ENCODE data around the gene KARS1. TPM values are rescaled to one million over a fixed set of nuclear protein-coding genes. Genes with fewer than 3 reads are reported as not detected.

KARS1 gene
- total RNA-seq, 1 experiment from 2014 or later, result 119 TPM

- no peak for TF ChIP-seq TCF7L2 (IDR thresholded peaks at IDR 0.05; ENCODE audit: low read depth, low read length)
Measured at GRCh38 chr16:75647112-75647491, 363 bp downstream of the KARS1 start (continued).

DNA sequence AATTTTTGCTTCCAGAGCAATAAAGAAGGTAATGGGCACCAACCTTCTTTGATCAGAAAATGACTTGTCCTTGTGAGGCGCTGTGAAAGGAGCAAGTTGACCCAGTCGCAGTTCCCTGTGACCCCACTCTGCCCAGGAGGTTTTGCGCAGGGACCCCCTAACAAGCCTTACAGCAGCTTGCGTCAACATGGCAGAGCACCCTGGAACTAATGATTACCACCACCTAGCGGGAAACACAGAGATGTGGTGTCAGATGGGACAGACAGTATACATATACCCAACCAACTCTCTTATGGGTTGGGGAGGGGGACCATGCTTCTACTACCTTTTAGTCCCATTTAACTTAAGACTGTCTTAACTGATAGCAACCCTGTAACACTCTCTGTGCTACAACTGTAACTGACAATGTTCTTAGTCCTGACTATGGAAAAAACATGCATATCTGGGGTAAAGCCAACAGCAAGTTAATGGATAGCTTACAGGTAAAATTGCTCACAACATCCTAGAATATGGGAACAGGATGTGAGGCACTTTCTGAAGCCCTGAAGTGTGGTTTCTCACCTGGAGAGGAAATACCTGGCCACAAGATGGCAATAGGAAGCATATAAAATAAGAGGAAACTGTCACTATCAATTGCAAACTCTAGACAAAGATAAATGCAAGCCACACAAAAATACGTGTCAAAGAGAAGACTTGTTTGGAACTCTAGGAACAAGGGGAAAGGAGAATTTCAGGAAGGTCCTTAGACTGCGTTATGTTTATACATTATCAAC lies 3.0 kb downstream of the KARS1 start:
- in situ Hi-C loops (cut with HindIII; ENCODE audit: low pct_unique_long_range_greater_than_20kb, low sequenced_read_pairs) (no loop called here), intact Hi-C loops (cut with micrococcal nuclease; ENCODE audit: unreplicated experiment) (loop anchor here (10.0 kb wide), 1 partner anchor 120 kb away; no protein-coding TSS in a partner anchor)
- Histone ChIP-seq H3K27ac (ENCODE audit: low read length) (no peak overlapping the region), H3K4me1 (ENCODE audit: control insufficient read depth, insufficient read depth, low read length) (no peaks in the 10 kb centered on the region), H3K9me3 (ENCODE audit: control insufficient read depth, insufficient read depth, low read depth, low read length) (no peaks in the 10 kb centered on the region), H3K27me3 (ENCODE audit: control insufficient read depth, insufficient read depth, low read length) (no peaks in the 10 kb centered on the region), H3K36me3 (ENCODE audit: control insufficient read depth, insufficient read depth, low read length) (peaks cover 25% of the 10 kb centered on the region), H3K4me3 (ENCODE audit: low read depth in 2 of 2, low read length in 2 of 2) (no peak overlapping the region)
- ChIA-PET POLR2A (interaction anchor here (0.6 kb wide), 1 partner anchor 63 kb away, joined by 13 read pairs; no protein-coding TSS in a partner anchor), CTCF (no interaction called here)
- ATAC-seq (no peak), DNase-seq (ENCODE audit: low read depth, low spot score) (no peak)
- no TSS peak for BruUV-seq (replicated peaks)
- TF ChIP-seq POLR2AphosphoS5 (IDR thresholded peaks at IDR 0.05; ENCODE audit: low read depth, low read length), result no peak
- TF ChIP-seq, protein P1, sequence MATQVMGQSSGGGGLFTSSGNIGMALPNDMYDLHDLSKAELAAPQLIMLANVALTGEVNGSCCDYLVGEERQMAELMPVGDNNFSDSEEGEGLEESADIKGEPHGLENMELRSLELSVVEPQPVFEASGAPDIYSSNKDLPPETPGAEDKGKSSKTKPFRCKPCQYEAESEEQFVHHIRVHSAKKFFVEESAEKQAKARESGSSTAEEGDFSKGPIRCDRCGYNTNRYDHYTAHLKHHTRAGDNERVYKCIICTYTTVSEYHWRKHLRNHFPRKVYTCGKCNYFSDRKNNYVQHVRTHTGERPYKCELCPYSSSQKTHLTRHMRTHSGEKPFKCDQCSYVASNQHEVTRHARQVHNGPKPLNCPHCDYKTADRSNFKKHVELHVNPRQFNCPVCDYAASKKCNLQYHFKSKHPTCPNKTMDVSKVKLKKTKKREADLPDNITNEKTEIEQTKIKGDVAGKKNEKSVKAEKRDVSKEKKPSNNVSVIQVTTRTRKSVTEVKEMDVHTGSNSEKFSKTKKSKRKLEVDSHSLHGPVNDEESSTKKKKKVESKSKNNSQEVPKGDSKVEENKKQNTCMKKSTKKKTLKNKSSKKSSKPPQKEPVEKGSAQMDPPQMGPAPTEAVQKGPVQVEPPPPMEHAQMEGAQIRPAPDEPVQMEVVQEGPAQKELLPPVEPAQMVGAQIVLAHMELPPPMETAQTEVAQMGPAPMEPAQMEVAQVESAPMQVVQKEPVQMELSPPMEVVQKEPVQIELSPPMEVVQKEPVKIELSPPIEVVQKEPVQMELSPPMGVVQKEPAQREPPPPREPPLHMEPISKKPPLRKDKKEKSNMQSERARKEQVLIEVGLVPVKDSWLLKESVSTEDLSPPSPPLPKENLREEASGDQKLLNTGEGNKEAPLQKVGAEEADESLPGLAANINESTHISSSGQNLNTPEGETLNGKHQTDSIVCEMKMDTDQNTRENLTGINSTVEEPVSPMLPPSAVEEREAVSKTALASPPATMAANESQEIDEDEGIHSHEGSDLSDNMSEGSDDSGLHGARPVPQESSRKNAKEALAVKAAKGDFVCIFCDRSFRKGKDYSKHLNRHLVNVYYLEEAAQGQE (IDR thresholded peaks at IDR 0.05; ENCODE audit: insufficient read depth in 1 of 2, low read depth in 2 of 2, low read length in 1 of 2), result no peak
- TF ChIP-seq, protein P2, sequence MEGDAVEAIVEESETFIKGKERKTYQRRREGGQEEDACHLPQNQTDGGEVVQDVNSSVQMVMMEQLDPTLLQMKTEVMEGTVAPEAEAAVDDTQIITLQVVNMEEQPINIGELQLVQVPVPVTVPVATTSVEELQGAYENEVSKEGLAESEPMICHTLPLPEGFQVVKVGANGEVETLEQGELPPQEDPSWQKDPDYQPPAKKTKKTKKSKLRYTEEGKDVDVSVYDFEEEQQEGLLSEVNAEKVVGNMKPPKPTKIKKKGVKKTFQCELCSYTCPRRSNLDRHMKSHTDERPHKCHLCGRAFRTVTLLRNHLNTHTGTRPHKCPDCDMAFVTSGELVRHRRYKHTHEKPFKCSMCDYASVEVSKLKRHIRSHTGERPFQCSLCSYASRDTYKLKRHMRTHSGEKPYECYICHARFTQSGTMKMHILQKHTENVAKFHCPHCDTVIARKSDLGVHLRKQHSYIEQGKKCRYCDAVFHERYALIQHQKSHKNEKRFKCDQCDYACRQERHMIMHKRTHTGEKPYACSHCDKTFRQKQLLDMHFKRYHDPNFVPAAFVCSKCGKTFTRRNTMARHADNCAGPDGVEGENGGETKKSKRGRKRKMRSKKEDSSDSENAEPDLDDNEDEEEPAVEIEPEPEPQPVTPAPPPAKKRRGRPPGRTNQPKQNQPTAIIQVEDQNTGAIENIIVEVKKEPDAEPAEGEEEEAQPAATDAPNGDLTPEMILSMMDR (IDR thresholded peaks at IDR 0.05), result no peak
- no peak for TF ChIP-seq SIN3A (IDR thresholded peaks at IDR 0.05; ENCODE audit: borderline replicate concordance, insufficient read depth, low read depth, low read length)
- TF ChIP-seq TCF7L2 (IDR thresholded peaks at IDR 0.05; ENCODE audit: low read depth, low read length), result no peak

DNA sequence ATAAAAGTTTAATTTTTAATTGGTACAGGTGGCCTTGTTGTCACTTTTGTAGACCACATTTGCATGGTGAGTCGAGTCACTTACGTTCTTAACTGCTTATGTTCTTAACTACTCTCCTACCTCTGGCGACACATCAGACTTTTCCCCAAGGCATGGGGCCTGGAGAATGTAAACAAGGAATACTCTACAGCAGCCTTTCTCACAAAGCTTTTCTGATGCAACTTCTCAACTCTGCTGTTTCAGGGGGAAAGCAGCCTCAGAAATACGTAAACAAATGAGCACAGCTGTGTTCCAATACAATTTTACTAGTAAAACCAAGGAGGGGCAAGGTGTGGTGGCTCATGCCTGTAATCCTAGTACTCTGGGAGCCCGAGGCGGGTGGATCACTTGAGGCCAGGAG lies 6.9 kb downstream of the KARS1 start:
- in situ Hi-C loops (cut with HindIII; ENCODE audit: low pct_unique_long_range_greater_than_20kb, low sequenced_read_pairs), result no loop called here
- no peak for ATAC-seq
- BruUV-seq (replicated peaks), result no TSS peak

More for the DNA sequence above, 6.9 kb downstream of the KARS1 start:
- no peaks in the 10 kb centered on the region for H3K4me1 ChIP-seq (ENCODE audit: control insufficient read depth, insufficient read depth, low read length)
- no peak overlapping the region for H3K4me3 ChIP-seq (ENCODE audit: low read depth in 2 of 2, low read length in 2 of 2)
- no peak for DNase-seq (ENCODE audit: low read depth, low spot score)
- intact Hi-C loops (cut with micrococcal nuclease; ENCODE audit: unreplicated experiment), result loop anchor here (10.0 kb wide), 1 partner anchor 124 kb away; no protein-coding TSS in a partner anchor
- no peaks in the 10 kb centered on the region for H3K27me3 ChIP-seq (ENCODE audit: control insufficient read depth, insufficient read depth, low read length)
- ChIA-PET POLR2A (no interaction called here), CTCF (no interaction called here)
- peaks cover 37% of the 10 kb centered on the region for H3K36me3 ChIP-seq (ENCODE audit: control insufficient read depth, insufficient read depth, low read length)
- TF ChIP-seq, protein P1 (IDR thresholded peaks at IDR 0.05; ENCODE audit: insufficient read depth in 1 of 2, low read depth in 2 of 2, low read length in 1 of 2), result no peak
- TF ChIP-seq SIN3A (IDR thresholded peaks at IDR 0.05; ENCODE audit: borderline replicate concordance, insufficient read depth, low read depth, low read length), result no peak
- no peak overlapping the region for H3K27ac ChIP-seq (ENCODE audit: low read length)
- no peaks in the 10 kb centered on the region for H3K9me3 ChIP-seq (ENCODE audit: control insufficient read depth, insufficient read depth, low read depth, low read length)
